GM20431 (cell line): ENCODE data around the gene IL32.
"Not testable (repeated sequence)": the region's sequence is repeated elsewhere in the genome, so short reads cannot be mapped to it uniquely, and the experiment has no call there.

Experiments
- in situ Hi-C: fragments of 300-500 bp; cut with MseI, MboI; formaldehyde crosslinking; loops from one replicate; pipeline ENCODE4 v1.15.0; 2020; ENCODE audit warnings: low sequenced_read_pairs; ENCODE audit not compliant: unreplicated experiment

The IL32 gene

GRCh38 chr16:3066440-3066748, 954 bp downstream of the IL32 start:
- in situ Hi-C loops: no loop called here

GRCh38 chr16:3068487-3068886, 3.0 kb downstream of the IL32 start:
- in situ Hi-C loops: no loop called here

GRCh38 chr16:3069146-3069545, 3.7 kb downstream of the IL32 start:
- in situ Hi-C loops: not testable (repeated sequence)

- in situ Hi-C loops: no loop called here
These were observed 5.2 kb downstream of the IL32 start for GRCh38 chr16:3070608-3071111.

GRCh38 chr16:3071655-3072054, 6.2 kb downstream of the IL32 start:
- in situ Hi-C loops: no loop called here

- in situ Hi-C loops: not testable (repeated sequence)
These were observed 6.7 kb downstream of the IL32 start for GRCh38 chr16:3072148-3072547.

- in situ Hi-C loops: not testable (repeated sequence)
These were observed 7.3 kb downstream of the IL32 start for GRCh38 chr16:3072576-3073263.

GRCh38 chr16:3073448-3073847, 8.0 kb downstream of the IL32 start:
- in situ Hi-C loops: no loop called here

GRCh38 chr16:3074860-3075522, 9.6 kb downstream of the IL32 start:
- in situ Hi-C loops: no loop called here

GRCh38 chr16:3075523-3075915, 10.1 kb downstream of the IL32 start:
- in situ Hi-C loops: no loop called here

- in situ Hi-C loops: not testable (repeated sequence)
These were observed 10.5 kb downstream of the IL32 start for GRCh38 chr16:3075946-3076345.

GRCh38 chr16:3076577-3076976, 11.1 kb downstream of the IL32 start:
- in situ Hi-C loops: no loop called here

- in situ Hi-C loops: no loop called here
These were observed 14.6 kb downstream of the IL32 start for GRCh38 chr16:3080024-3080423.

- in situ Hi-C loops: not testable (repeated sequence)
These were observed 16.5 kb downstream of the IL32 start for GRCh38 chr16:3081957-3082356.

- in situ Hi-C loops: not testable (repeated sequence)
These were observed 18.0 kb downstream of the IL32 start for GRCh38 chr16:3083408-3083807.

GRCh38 chr16:3084491-3084890, 19.1 kb downstream of the IL32 start:
- in situ Hi-C loops: no loop called here

- in situ Hi-C loops: no loop called here
These were observed 19.7 kb downstream of the IL32 start for GRCh38 chr16:3084969-3085670.

GRCh38 chr16:3085868-3086595, 20.6 kb downstream of the IL32 start:
- in situ Hi-C loops: no loop called here

GRCh38 chr16:3086596-3087242, 21.3 kb downstream of the IL32 start:
- in situ Hi-C loops: no loop called here
